ENCODE results near the gene GAK.

Gene GAK

DNA sequence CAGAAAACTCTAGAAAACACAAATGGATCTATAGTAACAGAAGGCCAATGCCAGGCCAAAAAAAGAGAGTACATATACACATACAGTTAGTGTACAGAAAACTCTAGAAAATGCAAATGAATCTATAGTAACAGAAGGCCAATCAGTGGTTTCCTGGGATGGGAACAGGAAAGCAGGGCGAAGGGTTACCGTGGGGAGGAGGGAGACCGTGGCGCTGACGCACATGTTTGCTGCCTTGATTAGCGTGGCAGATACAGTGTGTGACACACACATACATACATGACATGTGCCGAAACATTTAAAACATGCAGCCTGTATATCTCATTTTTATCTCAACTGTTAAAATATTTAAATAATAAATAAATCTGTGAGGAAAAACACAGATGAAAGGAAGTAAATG is 14.7 kb downstream of the GAK start:
- CTCF ChIA-PET: no interaction called here
- no peak overlapping the region for H3K27ac ChIP-seq
- POLR2A ChIA-PET (ENCODE audit: low non-redundant PET): no interaction called here
- TF ChIP-seq, protein P1, sequence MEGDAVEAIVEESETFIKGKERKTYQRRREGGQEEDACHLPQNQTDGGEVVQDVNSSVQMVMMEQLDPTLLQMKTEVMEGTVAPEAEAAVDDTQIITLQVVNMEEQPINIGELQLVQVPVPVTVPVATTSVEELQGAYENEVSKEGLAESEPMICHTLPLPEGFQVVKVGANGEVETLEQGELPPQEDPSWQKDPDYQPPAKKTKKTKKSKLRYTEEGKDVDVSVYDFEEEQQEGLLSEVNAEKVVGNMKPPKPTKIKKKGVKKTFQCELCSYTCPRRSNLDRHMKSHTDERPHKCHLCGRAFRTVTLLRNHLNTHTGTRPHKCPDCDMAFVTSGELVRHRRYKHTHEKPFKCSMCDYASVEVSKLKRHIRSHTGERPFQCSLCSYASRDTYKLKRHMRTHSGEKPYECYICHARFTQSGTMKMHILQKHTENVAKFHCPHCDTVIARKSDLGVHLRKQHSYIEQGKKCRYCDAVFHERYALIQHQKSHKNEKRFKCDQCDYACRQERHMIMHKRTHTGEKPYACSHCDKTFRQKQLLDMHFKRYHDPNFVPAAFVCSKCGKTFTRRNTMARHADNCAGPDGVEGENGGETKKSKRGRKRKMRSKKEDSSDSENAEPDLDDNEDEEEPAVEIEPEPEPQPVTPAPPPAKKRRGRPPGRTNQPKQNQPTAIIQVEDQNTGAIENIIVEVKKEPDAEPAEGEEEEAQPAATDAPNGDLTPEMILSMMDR (conservative IDR thresholded peaks at IDR 0.05; ENCODE audit: low read depth): no peak
- DNase-seq (ENCODE audit: low spot score): no peak

DNA sequence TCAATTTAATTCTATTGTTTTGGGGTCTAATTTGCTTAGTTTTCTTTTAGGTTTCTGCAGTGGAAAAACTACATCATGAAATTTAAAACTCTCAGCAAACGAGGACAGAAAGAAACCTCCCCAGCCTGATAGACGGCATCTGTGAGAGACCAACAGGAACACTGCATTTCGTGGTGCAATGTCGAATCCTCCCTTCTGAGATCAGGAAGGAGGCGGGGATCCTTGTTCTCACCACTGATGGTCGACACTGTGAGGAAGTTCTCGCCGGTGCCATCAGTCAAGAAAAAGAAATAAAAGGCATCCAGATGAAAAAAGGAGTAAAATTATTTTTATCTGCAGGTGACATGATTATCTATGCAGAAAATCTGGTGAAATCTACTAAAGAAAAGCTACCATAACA is 16.5 kb downstream of the GAK start:
- ChIA-PET CTCF (no interaction called here), POLR2A (ENCODE audit: low non-redundant PET) (no interaction called here)
- DNase-seq (ENCODE audit: low spot score): no peak
- TF ChIP-seq, protein P1 (conservative IDR thresholded peaks at IDR 0.05; ENCODE audit: low read depth): no peak
- no peak overlapping the region for H3K27ac ChIP-seq

DNA sequence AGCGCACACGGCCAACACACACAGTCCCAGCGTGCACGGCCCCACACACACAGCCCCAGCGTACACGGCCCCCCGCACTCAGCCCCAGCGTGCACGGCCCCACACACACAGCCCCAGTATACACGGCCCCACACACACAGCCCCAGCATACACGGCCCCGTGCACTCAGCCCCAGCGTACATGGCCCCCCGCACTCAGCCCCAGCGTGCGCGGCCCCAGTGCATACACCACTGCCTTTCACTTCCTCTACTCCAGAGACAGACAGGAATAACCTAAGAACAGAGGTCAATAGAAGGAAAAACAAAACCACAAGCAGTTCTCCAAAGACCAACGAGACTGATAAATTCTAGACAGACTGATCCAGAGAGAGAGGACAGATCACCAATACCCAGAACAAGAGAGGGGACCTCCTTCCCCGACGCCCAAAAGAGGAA is 17.1 kb downstream of the GAK start:
- POLR2A ChIA-PET (ENCODE audit: low non-redundant PET): no interaction called here
- CTCF ChIA-PET: no interaction called here

DNA sequence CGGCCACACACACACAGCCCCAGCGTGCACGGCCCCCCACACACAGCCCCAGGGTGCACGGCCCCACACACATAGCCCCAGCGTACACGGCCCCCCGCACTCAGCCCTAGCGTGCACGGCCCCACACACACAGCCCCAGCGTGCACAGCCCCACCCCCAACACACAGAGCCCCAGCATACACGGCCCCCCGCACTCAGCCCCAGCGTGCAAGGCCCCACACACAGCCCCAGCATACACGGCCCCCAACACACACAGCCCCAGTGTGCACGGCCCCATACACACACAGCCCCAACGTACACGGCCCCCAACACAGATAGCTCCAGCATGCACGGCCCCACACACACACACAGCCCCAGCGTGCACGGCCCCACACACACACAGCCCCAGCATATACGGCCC is 17.6 kb downstream of the GAK start:
- ChIA-PET CTCF (no interaction called here), POLR2A (ENCODE audit: low non-redundant PET) (no interaction called here)
- no peak for DNase-seq (ENCODE audit: low spot score)
- no peak overlapping the region for H3K27ac ChIP-seq
- TF ChIP-seq, protein P1 (conservative IDR thresholded peaks at IDR 0.05; ENCODE audit: low read depth): no peak

More for the DNA sequence above, 17.1 kb downstream of the GAK start:
- TF ChIP-seq, protein P1 (conservative IDR thresholded peaks at IDR 0.05; ENCODE audit: low read depth): no peak
- H3K27ac ChIP-seq: no peak overlapping the region
- no peak for DNase-seq (ENCODE audit: low spot score)

DNA sequence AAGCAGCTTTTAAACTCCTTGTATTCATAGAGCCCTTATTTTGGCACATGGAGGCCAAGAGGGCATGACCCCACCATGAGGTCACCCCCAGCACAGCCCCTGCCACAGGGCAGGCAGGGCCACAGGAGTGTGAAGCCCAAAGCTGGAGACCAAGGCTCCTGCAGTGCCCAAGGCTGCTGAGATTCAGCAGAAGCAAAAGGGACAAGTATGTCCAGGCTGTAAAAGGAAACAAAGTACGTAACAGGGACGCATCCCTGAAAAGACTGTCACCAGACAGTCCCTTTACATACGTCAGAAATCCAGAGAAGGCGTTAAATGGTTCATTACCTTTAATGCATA is 18.9 kb downstream of the GAK start:
- POLR2A ChIA-PET (ENCODE audit: low non-redundant PET): no interaction called here
- 0 out of 2 replicates have a peak overlapping the region, but pooled peaks have one; percentile 21 for H3K27ac ChIP-seq
- CTCF ChIA-PET: no interaction called here
- TF ChIP-seq, protein P1 (conservative IDR thresholded peaks at IDR 0.05; ENCODE audit: low read depth): no peak
- DNase-seq (ENCODE audit: low spot score): no peak

DNA sequence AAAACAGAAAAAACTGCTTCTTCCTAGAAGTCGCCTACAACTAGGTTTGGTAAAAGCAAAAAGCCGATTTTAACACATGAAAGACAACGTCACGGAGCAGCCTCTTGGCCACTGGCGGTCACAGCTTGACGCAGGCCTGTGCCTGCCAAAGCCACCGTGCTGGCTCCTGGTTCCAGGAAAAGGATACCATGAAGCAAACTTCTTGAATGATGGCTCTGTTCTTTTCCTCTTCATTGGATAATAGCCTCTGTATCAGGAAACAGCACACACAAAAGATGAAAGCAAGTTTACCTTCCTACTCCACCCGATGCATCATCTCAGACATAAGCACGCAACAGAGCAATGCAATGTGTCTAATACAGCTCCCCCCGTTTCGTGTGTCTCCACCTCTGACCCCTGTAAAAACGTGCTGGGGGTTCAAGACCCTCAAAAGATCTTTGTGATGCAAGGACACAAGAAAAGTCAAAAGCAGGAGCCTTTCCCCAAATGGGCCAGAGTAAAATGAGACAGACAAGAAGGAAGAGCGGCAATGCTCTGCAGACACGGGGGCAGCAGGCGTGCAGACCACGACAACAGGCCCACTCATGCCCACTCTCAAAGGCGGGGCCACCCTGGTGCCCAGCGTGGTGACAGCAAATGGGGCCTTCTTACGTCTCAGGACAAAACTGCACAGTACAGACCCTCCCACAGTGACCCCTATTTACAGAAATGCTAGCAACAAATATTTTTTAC is 19.4 kb downstream of the GAK start:
- CTCF ChIA-PET: no interaction called here
- POLR2A ChIA-PET (ENCODE audit: low non-redundant PET): no interaction called here

More for the DNA sequence above, 19.4 kb downstream of the GAK start:
- TF ChIP-seq, protein P1 (conservative IDR thresholded peaks at IDR 0.05; ENCODE audit: low read depth): no peak
- DNase-seq (ENCODE audit: low spot score): no peak
- H3K27ac ChIP-seq: 0 out of 2 replicates have a peak overlapping the region, but pooled peaks have one; percentile 21
